GM19452 (cell line): ENCODE data around the gene SOAT2.

ENCODE experiments used
- ATAC-seq: cut with Tn5 transposase; IDR thresholded peaks from one replicate; pipeline ENCODE4 v1.9.1; 2021; ENCODE audit not compliant: unreplicated experiment

SOAT2 gene

GRCh38 chr12:53102883-53103807 lies at the start of gene SOAT2:
Gene SOAT2, plus strand, starts transcription at chr12:53103486. Its CDS starts 92 bp downstream, at chr12:53103578.
- peak; percentile 71 for ATAC-seq

GRCh38 chr12:53054112-53054878 lies 49.0 kb upstream of the SOAT2 start:
- peak; percentile 77 for ATAC-seq

- no peak for ATAC-seq
These were observed 47.6 kb upstream of the SOAT2 start for GRCh38 chr12:53055471-53056266.

- ATAC-seq: no peak
These were observed 47.0 kb upstream of the SOAT2 start for GRCh38 chr12:53056296-53056695.

- ATAC-seq: no peak
These were observed 46.4 kb upstream of the SOAT2 start for GRCh38 chr12:53056901-53057300.

- no peak for ATAC-seq
These were observed 45.3 kb upstream of the SOAT2 start for GRCh38 chr12:53057816-53058500.

GRCh38 chr12:53058674-53059433 lies 44.4 kb upstream of the SOAT2 start:
- ATAC-seq: no peak

GRCh38 chr12:53059434-53060063 lies 43.7 kb upstream of the SOAT2 start:
- ATAC-seq: no peak

GRCh38 chr12:53060064-53060720 lies 43.1 kb upstream of the SOAT2 start:
- no peak for ATAC-seq

- no peak for ATAC-seq
These were observed 42.5 kb upstream of the SOAT2 start for GRCh38 chr12:53060721-53061276.

- ATAC-seq: no peak
These were observed 41.8 kb upstream of the SOAT2 start for GRCh38 chr12:53061404-53062010.

GRCh38 chr12:53062011-53062961 lies 41.0 kb upstream of the SOAT2 start:
- ATAC-seq: no peak

GRCh38 chr12:53062977-53063707 lies 40.1 kb upstream of the SOAT2 start:
- ATAC-seq: no peak

- ATAC-seq: no peak
These were observed 39.3 kb upstream of the SOAT2 start for GRCh38 chr12:53063708-53064612.
